ENCODE data around the gene UCHL5. TPM values are rescaled to one million over a fixed set of nuclear protein-coding genes. Genes with fewer than 3 reads are reported as not detected.

The UCHL5 gene
- total and polyA plus RNA-seq, 4 donors = 14.5 to 29.7 (median 21.6) TPM

- Histone ChIP-seq H3K9me3 (ENCODE audit: control insufficient read depth in 4 of 4, low read length in 3 of 4) (no peaks in the 10 kb centered on the region), H3K4me1 (ENCODE audit: control insufficient read depth in 4 of 4, insufficient read depth in 4 of 4, low read length in 3 of 4) (no peaks in the 10 kb centered on the region), H3K27ac (ENCODE audit: low read depth in 1 of 2, low read length in 2 of 2) (no peak overlapping the region), H3K9ac (ENCODE audit: low read depth in 1 of 2, low read length in 2 of 2) (no peak overlapping the region), H3K36me3 (ENCODE audit: control insufficient read depth in 4 of 4, insufficient read depth in 3 of 4, low read depth in 1 of 4, low read length in 3 of 4) (no peaks in the 10 kb centered on the region), H3K4me3 (ENCODE audit: low read depth in 1 of 3, low read length in 3 of 3) (no peak overlapping the region), H3K27me3 (ENCODE audit: control insufficient read depth in 4 of 4, insufficient read depth in 4 of 4, low read length in 3 of 4) (no peaks in the 10 kb centered on the region)
- no peak for TF ChIP-seq FOXA1 (IDR thresholded peaks at IDR 0.05)
- TF ChIP-seq HNF4G (IDR thresholded peaks at IDR 0.05) = no peak
- TF ChIP-seq YY1 (IDR thresholded peaks at IDR 0.05) = no peak
- TF ChIP-seq EGR1 (IDR thresholded peaks at IDR 0.05; ENCODE audit: low read depth in 2 of 2) = no peak
- WGBS = 88% methylated on average over 2 of the region's 2 CpGs
- DNase-seq (ENCODE audit: low spot score) = no peak
These were observed 91.8 kb downstream of the UCHL5 start for GRCh38 chr1:192967211-192967877.

- no peak for DNase-seq (ENCODE audit: low spot score)
- TF ChIP-seq ATF3 (IDR thresholded peaks at IDR 0.05) = no peak
- TF ChIP-seq FOXA1 (IDR thresholded peaks at IDR 0.05) = no peak
- no peak for TF ChIP-seq MAX (IDR thresholded peaks at IDR 0.05)
- no peak for TF ChIP-seq EGR1 (IDR thresholded peaks at IDR 0.05; ENCODE audit: low read depth in 2 of 2)
- TF ChIP-seq REST (IDR thresholded peaks at IDR 0.05) = no peak
- no peak for TF ChIP-seq RAD21 (IDR thresholded peaks at IDR 0.05)
- TF ChIP-seq YY1 (IDR thresholded peaks at IDR 0.05) = no peak
- TF ChIP-seq SP1 (IDR thresholded peaks at IDR 0.05) = no peak
- no peak for TF ChIP-seq CTCF (IDR thresholded peaks at IDR 0.05; ENCODE audit: low read depth, low read length, missing input control)
- Histone ChIP-seq H3K9ac (ENCODE audit: low read depth in 1 of 2, low read length in 2 of 2) (no peak overlapping the region), H3K4me1 (ENCODE audit: control insufficient read depth in 4 of 4, insufficient read depth in 4 of 4, low read length in 3 of 4) (no peaks in the 10 kb centered on the region), H3K27ac (ENCODE audit: low read depth in 1 of 2, low read length in 2 of 2) (no peak overlapping the region), H3K27me3 (ENCODE audit: control insufficient read depth in 4 of 4, insufficient read depth in 4 of 4, low read length in 3 of 4) (no peaks in the 10 kb centered on the region), H3K36me3 (ENCODE audit: control insufficient read depth in 4 of 4, insufficient read depth in 3 of 4, low read depth in 1 of 4, low read length in 3 of 4) (no peaks in the 10 kb centered on the region), H3K4me3 (ENCODE audit: low read depth in 1 of 3, low read length in 3 of 3) (no peak overlapping the region), H3K9me3 (ENCODE audit: control insufficient read depth in 4 of 4, low read length in 3 of 4) (no peaks in the 10 kb centered on the region)
- WGBS = 91% methylated on average over 2 of the region's 2 CpGs
These were observed 93.1 kb downstream of the UCHL5 start for GRCh38 chr1:192966073-192966472.

GRCh38 chr1:192962901-192963300 lies 96.3 kb downstream of the UCHL5 start:
- Histone ChIP-seq H3K4me3 (ENCODE audit: low read depth in 1 of 3, low read length in 3 of 3) (no peak overlapping the region), H3K4me1 (ENCODE audit: control insufficient read depth in 4 of 4, insufficient read depth in 4 of 4, low read length in 3 of 4) (no peaks in the 10 kb centered on the region), H3K9me3 (ENCODE audit: control insufficient read depth in 4 of 4, low read length in 3 of 4) (no peaks in the 10 kb centered on the region), H3K27me3 (ENCODE audit: control insufficient read depth in 4 of 4, insufficient read depth in 4 of 4, low read length in 3 of 4) (no peaks in the 10 kb centered on the region), H3K27ac (ENCODE audit: low read depth in 1 of 2, low read length in 2 of 2) (no peak overlapping the region), H3K36me3 (ENCODE audit: control insufficient read depth in 4 of 4, insufficient read depth in 3 of 4, low read depth in 1 of 4, low read length in 3 of 4) (no peaks in the 10 kb centered on the region), H3K9ac (ENCODE audit: low read depth in 1 of 2, low read length in 2 of 2) (no peak overlapping the region)
- 95% methylated on average over 2 of the region's 2 CpGs for WGBS
- no peak for DNase-seq (ENCODE audit: low spot score)
- TF ChIP-seq FOXA1 (IDR thresholded peaks at IDR 0.05) (no peak), YY1 (IDR thresholded peaks at IDR 0.05) (no peak), ATF3 (IDR thresholded peaks at IDR 0.05) (no peak), TAF1 (conservative IDR thresholded peaks at IDR 0.05) (no peak), JUND (IDR thresholded peaks at IDR 0.05) (no peak), HNF4G (IDR thresholded peaks at IDR 0.05) (no peak), NR2F2 (IDR thresholded peaks at IDR 0.05) (no peak), RXRA (IDR thresholded peaks at IDR 0.05) (no peak), CTCF (IDR thresholded peaks at IDR 0.05; ENCODE audit: low read depth, low read length, missing input control) (no peak), MAX (IDR thresholded peaks at IDR 0.05) (no peak), HNF4A (conservative IDR thresholded peaks at IDR 0.05) (no peak), FOXA2 (IDR thresholded peaks at IDR 0.05) (no peak), RAD21 (IDR thresholded peaks at IDR 0.05) (no peak)
